Neuronal stem cell (in vitro differentiated cells): ENCODE results near the gene CYP27B1.
"Not testable (repeated sequence)": the region's sequence is repeated elsewhere in the genome, so short reads cannot be mapped to it uniquely, and the experiment has no call there.

ENCODE experiments used
- DNase-seq: peaks from one replicate; pipeline ENCODE4 v3.0.0-alpha.2; 2013; ENCODE audit warnings: low spot score
- H2AFZ ChIP-seq: one replicate; pipeline ENCODE4 v1.6.1; 2013; ENCODE audit warnings: mild to moderate bottlenecking, low read length, inconsistent platforms
- H2AK5ac ChIP-seq: 2 replicates; pipeline ENCODE4 v1.6.1; 2013; ENCODE audit warnings: low read depth, mild to moderate bottlenecking, inconsistent platforms, low read length, moderate library complexity, mixed read lengths
- H2BK120ac ChIP-seq: 2 replicates; pipeline ENCODE4 v1.6.1; 2013; ENCODE audit warnings: low read depth, mild to moderate bottlenecking, inconsistent platforms, low read length, moderate library complexity, mixed read lengths
- H2BK12ac ChIP-seq: one replicate; pipeline ENCODE4 v1.6.1; 2013; ENCODE audit warnings: low read length, inconsistent platforms
- H2BK15ac ChIP-seq: 2 replicates; pipeline ENCODE4 v1.6.1; 2013; ENCODE audit warnings: mild to moderate bottlenecking, low read length, inconsistent platforms, mixed read lengths
- H2BK5ac ChIP-seq: one replicate; pipeline ENCODE4 v1.6.1; 2013; ENCODE audit warnings: inconsistent platforms, mild to moderate bottlenecking, low read length, moderate library complexity
- H3K14ac ChIP-seq: one replicate; pipeline ENCODE4 v1.6.1; 2013; ENCODE audit warnings: low read length, inconsistent platforms
- H3K18ac ChIP-seq: 2 replicates; pipeline ENCODE4 v1.6.1; 2013; ENCODE audit warnings: low read length, inconsistent platforms
- H3K23ac ChIP-seq: 2 replicates; pipeline ENCODE4 v1.6.1; 2013; ENCODE audit warnings: low read depth, mild to moderate bottlenecking, mixed read lengths, low read length, inconsistent platforms; ENCODE audit not compliant: poor library complexity
- H3K27ac ChIP-seq: replicated peaks from 3 replicates; pipeline ENCODE4 v1.5.1; 2013; ENCODE audit warnings: low read length, inconsistent platforms
- H3K27me3 ChIP-seq, 3 experiments: 2 replicates each; pipeline ENCODE4 v1.6.1; 2013; ENCODE audit warnings: low read length in 3 of 3, mild to moderate bottlenecking in 2 of 3, inconsistent platforms in 1 of 3, low read depth in 1 of 3, mixed read lengths in 1 of 3, moderate library complexity in 1 of 3; ENCODE audit not compliant: control insufficient read depth in 3 of 3, insufficient read depth in 3 of 3
- H3K36me3 ChIP-seq, 2 donors: replicated peaks in 1 of 2; 2 replicates each; pipeline ENCODE4 v1.6.1; 2013; ENCODE audit warnings: low read length in 2 of 2; ENCODE audit not compliant: control insufficient read depth in 2 of 2, insufficient read depth in 2 of 2
- H3K4ac ChIP-seq: 2 replicates; pipeline ENCODE4 v1.6.1; 2013; ENCODE audit warnings: inconsistent platforms, mild to moderate bottlenecking, low read length, moderate library complexity
- H3K4me1 ChIP-seq, 2 donors: 1 replicate in 1 of 2; 2 replicates in 1 of 2; pipeline ENCODE4 v1.6.1; 2013; ENCODE audit warnings: low read length in 2 of 2, low read depth in 1 of 2; ENCODE audit not compliant: control insufficient read depth in 2 of 2, insufficient read depth in 1 of 2
- H3K4me2 ChIP-seq: one replicate; pipeline ENCODE4 v1.6.1; 2013; ENCODE audit warnings: mild to moderate bottlenecking, low read length, inconsistent platforms; ENCODE audit not compliant: insufficient read depth, poor library complexity, severe bottlenecking
- H3K4me3 ChIP-seq, 2 donors: 2 replicates each; pipeline ENCODE4 v1.5.1; 2013; ENCODE audit warnings: low read length in 2 of 2, mild to moderate bottlenecking in 2 of 2, inconsistent platforms in 1 of 2, moderate library complexity in 1 of 2
- H3K79me1 ChIP-seq: one replicate; pipeline ENCODE4 v1.6.1; 2013; ENCODE audit warnings: low read depth, mild to moderate bottlenecking, inconsistent platforms, low read length, moderate library complexity
- H3K9ac ChIP-seq: one replicate; pipeline ENCODE4 v1.6.1; 2013; ENCODE audit warnings: mild to moderate bottlenecking, low read depth, low read length, inconsistent platforms; ENCODE audit not compliant: poor library complexity
- H3K9me3 ChIP-seq, 2 donors: replicated peaks in 1 of 2; 2 replicates each; pipeline versions ENCODE3 to v1.6.1; 2013; ENCODE audit warnings: low read length in 2 of 2, mild to moderate bottlenecking in 2 of 2, inconsistent platforms in 1 of 2, low read depth in 1 of 2, mixed read lengths in 1 of 2, moderate library complexity in 1 of 2; ENCODE audit not compliant: control insufficient read depth in 2 of 2, insufficient read depth in 1 of 2
- H4K8ac ChIP-seq: one replicate; pipeline ENCODE4 v1.6.1; 2013; ENCODE audit warnings: low read depth, mild to moderate bottlenecking, inconsistent platforms, low read length, moderate library complexity
- H4K91ac ChIP-seq: one replicate; pipeline ENCODE4 v1.6.1; 2013; ENCODE audit warnings: low read length, low read depth, mild to moderate bottlenecking, inconsistent platforms; ENCODE audit not compliant: poor library complexity
- WGBS, 2 donors: extraction: QIAGEN DNeasy Blood & Tissue Kit; methylation state at CpG; one replicate each; pipeline ENCODE4 v1.1.7; 2013; ENCODE audit warnings: missing lambda C conversion rate in 2 of 2, mixed read lengths in 1 of 2; ENCODE audit not compliant: insufficient read length in 2 of 2, insufficient replicate concordance in 1 of 2; ENCODE audit errors: extremely low coverage in 2 of 2; 5-methylcytosine and 5-hydroxymethylcytosine counted together

The CYP27B1 gene

GRCh38 chr12:57722716-57723629 lies 43.9 kb downstream of the CYP27B1 start:
- no peak overlapping the region for H3K18ac ChIP-seq
- H2BK15ac ChIP-seq, result no peak overlapping the region
- no peak overlapping the region for H3K23ac ChIP-seq
- DNase-seq, result no peak
- H3K36me3 ChIP-seq, result peaks cover 13 to 62% of the 10 kb centered on the region in 2 donors
- no peak overlapping the region for H2BK5ac ChIP-seq
- H3K9me3 ChIP-seq, result peaks cover 0 to 3% of the 10 kb centered on the region in 2 donors
- H2BK12ac ChIP-seq, result no peak overlapping the region
- peaks cover 0 to 39% (median 18%) of the 10 kb centered on the region in 3 experiments for H3K27me3 ChIP-seq
- WGBS, 2 donors, result no CpG with 5 or more reads among the region's 11 CpGs
- no peak overlapping the region for H4K91ac ChIP-seq
- H3K79me1 ChIP-seq, result no peaks in the 10 kb centered on the region
- peaks cover 0 to 7% of the 10 kb centered on the region in 2 donors for H3K4me1 ChIP-seq
- no peak overlapping the region for H3K4ac ChIP-seq
- no peak overlapping the region for H3K4me3 ChIP-seq
- no peak overlapping the region for H2AFZ ChIP-seq
- no peak overlapping the region for H3K9ac ChIP-seq
- H3K4me2 ChIP-seq, result no peak overlapping the region
- no peak overlapping the region for H4K8ac ChIP-seq
- H2AK5ac ChIP-seq, result no peak overlapping the region
- H3K27ac ChIP-seq, result no peak overlapping the region
- H3K14ac ChIP-seq, result no peak overlapping the region
- no peak overlapping the region for H2BK120ac ChIP-seq

DNA sequence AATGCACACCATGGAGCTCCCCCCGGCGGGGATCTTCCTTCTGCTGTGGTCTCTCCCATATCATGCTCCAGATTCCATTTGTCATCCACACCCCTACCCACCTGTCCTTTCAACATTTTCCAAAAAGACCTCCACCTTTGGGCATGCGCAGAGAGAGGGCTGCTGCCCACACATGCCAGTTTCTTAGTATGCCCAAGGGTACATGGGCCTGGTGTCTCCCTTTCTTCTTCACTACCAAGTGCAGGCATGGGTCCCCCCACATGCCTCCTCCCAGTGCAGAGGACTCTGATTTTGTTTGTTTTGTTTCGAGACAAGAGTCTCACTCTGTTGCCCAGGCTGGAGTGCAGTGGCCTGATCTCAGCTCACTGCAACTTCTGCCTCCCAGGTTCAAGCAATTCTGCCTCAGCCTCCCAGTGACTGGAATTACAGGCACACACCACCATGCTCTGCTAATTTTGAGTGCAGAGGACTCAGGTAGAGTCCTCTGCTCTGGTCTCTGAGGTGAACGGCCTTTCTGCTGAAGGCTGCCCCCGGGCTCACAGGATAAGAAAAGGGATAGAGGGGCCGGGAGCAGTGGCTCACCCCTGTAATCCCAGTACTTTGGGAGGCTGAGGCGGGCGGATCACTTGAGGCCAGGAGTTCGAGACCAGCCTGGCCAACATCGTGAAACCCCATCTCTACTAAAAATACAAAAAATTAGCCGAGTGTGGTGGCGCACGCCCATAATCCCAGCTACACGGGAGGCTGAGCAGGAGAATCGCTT lies 44.9 kb downstream of the CYP27B1 start:
- not testable (repeated sequence) for H2BK12ac ChIP-seq, H2BK5ac ChIP-seq, H3K9me3 ChIP-seq, H3K4me1 ChIP-seq, H4K91ac ChIP-seq, H2BK120ac ChIP-seq, H3K27ac ChIP-seq, H3K4me2 ChIP-seq, H3K14ac ChIP-seq, H3K4me3 ChIP-seq, H2AFZ ChIP-seq, H3K79me1 ChIP-seq, H3K9ac ChIP-seq, H2BK15ac ChIP-seq, DNase-seq, H4K8ac ChIP-seq, H3K18ac ChIP-seq, H3K23ac ChIP-seq, H3K4ac ChIP-seq, H2AK5ac ChIP-seq
- Histone ChIP-seq H3K27me3 (peaks cover 0 to 29% (median 9%) of the 10 kb centered on the region in 3 experiments), H3K36me3 (peaks cover 16 to 59% of the 10 kb centered on the region in 2 donors)
- WGBS, 2 donors, result no CpG with 5 or more reads among the region's 16 CpGs

- Histone ChIP-seq H3K14ac (no peak overlapping the region), H3K23ac (no peak overlapping the region), H4K91ac (no peak overlapping the region), H3K79me1 (no peaks in the 10 kb centered on the region), H2BK15ac (no peak overlapping the region), H2AK5ac (no peak overlapping the region), H2BK120ac (no peak overlapping the region), H3K9me3 (no peaks in the 10 kb centered on the region), H3K4me2 (no peak overlapping the region), H3K27ac (no peak overlapping the region), H2AFZ (no peak overlapping the region), H2BK5ac (no peak overlapping the region), H4K8ac (no peak overlapping the region), H3K36me3 (peaks cover 19 to 61% of the 10 kb centered on the region in 2 donors), H3K4me1 (no peaks in the 10 kb centered on the region), H3K4me3 (no peak overlapping the region), H3K27me3 (peaks cover 0 to 19% (median 2%) of the 10 kb centered on the region in 3 experiments), H3K4ac (no peak overlapping the region), H2BK12ac (no peak overlapping the region), H3K9ac (no peak overlapping the region), H3K18ac (no peak overlapping the region)
- WGBS, 2 donors, result no CpG with 5 or more reads among the region's 11 CpGs
- no peak for DNase-seq
These were observed 46.0 kb downstream of the CYP27B1 start for GRCh38 chr12:57720606-57721595.
